Bronchial epithelial cell (primary cell): ENCODE results near the gene CCNL1. TPM values are rescaled to one million over a fixed set of nuclear protein-coding genes. Genes with fewer than 3 reads are reported as not detected.

ENCODE experiments used
- DNase-seq: peaks from one replicate; pipeline ENCODE4 v3.0.0-alpha.2; 2010; ENCODE audit warnings: low read depth
- FAIRE-seq: peaks from 2 replicates; lab custom pipeline; 2011; peaks lifted over from hg19 to GRCh38; lab: Jason Lieb, UNC
- H3K27me3 ChIP-seq: 2 replicates; pipeline ENCODE4 v1.5.1; 2011; ENCODE audit warnings: low read length; ENCODE audit not compliant: control insufficient read depth, insufficient read depth
- H3K36me3 ChIP-seq: 2 replicates; pipeline ENCODE4 v1.5.1; 2011; ENCODE audit warnings: low read length; ENCODE audit not compliant: control insufficient read depth, insufficient read depth
- H3K4me3 ChIP-seq: 2 replicates; pipeline ENCODE4 v1.5.1; 2011; ENCODE audit warnings: mild to moderate bottlenecking, low read depth, low read length, control low read depth
- CTCF ChIP-seq: IDR thresholded peaks from 2 replicates; pipeline ENCODE4 v1.5.1; 2011; ENCODE audit warnings: mild to moderate bottlenecking, moderate library complexity, low read length, control low read depth, inconsistent platforms; ENCODE audit not compliant: insufficient read depth, severe bottlenecking
- total RNA-seq: library from RNA; depleted of rRNA; stranded (reverse); fragments of >200 nt; gene quantifications from 2 replicates; pipeline ENCODE4 v1.2.1, GENCODE V29; 2014

The CCNL1 gene
- total RNA-seq, 1 donor from 2014 or later: 107 TPM

GRCh38 chr3:157135671-157136396, 24.1 kb downstream of the CCNL1 start:
- Histone ChIP-seq H3K27me3 (no peaks in the 10 kb centered on the region), H3K36me3 (no peaks in the 10 kb centered on the region), H3K4me3 (no peak overlapping the region)
- no peak for FAIRE-seq
- no peak for TF ChIP-seq CTCF
- DNase-seq: peak; percentile 73

- H3K4me3 ChIP-seq: no peak overlapping the region
- no peak for DNase-seq
- no peak for TF ChIP-seq CTCF
- no peaks in the 10 kb centered on the region for H3K36me3 ChIP-seq
- no peaks in the 10 kb centered on the region for H3K27me3 ChIP-seq
- no peak for FAIRE-seq
Measured at GRCh38 chr3:157134620-157135191, 25.2 kb downstream of the CCNL1 start.

- FAIRE-seq: no peak
Measured at GRCh38 chr3:157133434-157134320, 26.3 kb downstream of the CCNL1 start.

GRCh38 chr3:157132936-157133335, 27.0 kb downstream of the CCNL1 start:
- TF ChIP-seq CTCF: no peak
- no peaks in the 10 kb centered on the region for H3K27me3 ChIP-seq
- FAIRE-seq (no peak), DNase-seq (no peak)
- no peak overlapping the region for H3K4me3 ChIP-seq
- H3K36me3 ChIP-seq: no peaks in the 10 kb centered on the region

More at GRCh38 chr3:157133434-157134320, 26.3 kb downstream of the CCNL1 start:
- Histone ChIP-seq H3K27me3 (no peaks in the 10 kb centered on the region), H3K4me3 (no peak overlapping the region), H3K36me3 (no peaks in the 10 kb centered on the region)
- DNase-seq: no peak
- no peak for TF ChIP-seq CTCF

GRCh38 chr3:157132341-157132740, 27.6 kb downstream of the CCNL1 start:
- no peak for DNase-seq
- H3K27me3 ChIP-seq: no peaks in the 10 kb centered on the region
- no peaks in the 10 kb centered on the region for H3K36me3 ChIP-seq
- no peak for TF ChIP-seq CTCF
- FAIRE-seq: no peak
- no peak overlapping the region for H3K4me3 ChIP-seq
